GM19025 (cell line): ENCODE results near the gene KIAA0232.

Experiments
- ATAC-seq: cut with Tn5 transposase; IDR thresholded peaks from one replicate; pipeline ENCODE4 v1.9.1; 2021; ENCODE audit warnings: mild to moderate bottlenecking, low read depth, moderate library complexity; ENCODE audit not compliant: unreplicated experiment

The KIAA0232 gene

DNA sequence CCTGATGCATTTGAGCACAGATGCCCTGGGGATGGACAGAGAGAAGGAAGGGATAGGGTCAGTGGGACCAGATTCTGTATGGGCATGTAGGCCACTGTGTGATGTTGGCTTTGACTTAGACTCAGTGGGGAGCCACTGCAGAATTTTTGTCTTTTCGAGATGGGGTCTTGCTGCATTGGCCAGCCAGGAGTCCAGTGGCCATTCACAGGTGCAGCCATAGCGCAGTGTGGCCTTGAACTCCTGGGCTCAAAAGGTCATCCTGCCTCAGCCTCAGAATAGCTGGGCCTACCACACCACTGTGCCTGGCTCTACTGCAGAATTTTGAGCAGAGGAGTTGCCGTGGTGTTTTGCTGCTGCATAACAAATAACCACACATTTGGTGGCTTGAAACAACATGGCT is 149.9 kb downstream of the KIAA0232 start:
- ATAC-seq: no peak

DNA sequence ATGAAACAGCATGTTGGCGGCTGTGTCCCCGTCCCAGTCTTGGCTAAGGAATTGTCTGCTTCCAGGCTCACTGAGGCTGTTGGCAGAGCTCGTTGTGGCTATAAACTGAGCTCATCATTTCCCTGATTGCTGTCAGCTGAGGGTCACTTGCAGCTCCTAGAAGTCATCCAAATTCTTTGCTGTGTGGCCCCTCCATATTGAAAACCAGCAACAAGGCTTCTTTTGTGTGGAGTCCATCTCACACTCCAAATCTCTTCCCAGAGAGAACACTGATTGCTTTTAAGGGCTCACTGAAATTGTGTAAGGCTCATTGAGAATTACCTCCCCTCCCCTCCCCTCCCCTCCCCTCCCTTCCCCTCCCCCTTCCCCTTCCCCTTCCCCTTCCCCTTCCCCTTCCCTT is 150.4 kb downstream of the KIAA0232 start:
- ATAC-seq: no peak
